Osteocyte (in vitro differentiated cells): ENCODE results near the gene GEMIN5. TPM values are rescaled to one million over a fixed set of nuclear protein-coding genes. Genes with fewer than 3 reads are reported as not detected.
"Not testable (repeated sequence)": the region's sequence is repeated elsewhere in the genome, so short reads cannot be mapped to it uniquely, and the experiment has no call there.

ENCODE experiments used
- DNase-seq: peaks from one replicate; pipeline ENCODE4 v3.0.0; 2021; ENCODE audit warnings: mixed read lengths; ENCODE audit not compliant: unreplicated experiment; ENCODE audit errors: extremely low spot score
- H3K27ac Mint-ChIP-seq: one replicate; pipeline ENCODE4 v1.8.0; 2021; ENCODE audit warnings: mild to moderate bottlenecking, mixed read lengths; ENCODE audit not compliant: unreplicated experiment
- H3K27me3 Mint-ChIP-seq: one replicate; pipeline ENCODE4 v1.8.0; 2021; ENCODE audit warnings: mixed read lengths; ENCODE audit not compliant: unreplicated experiment
- H3K36me3 Mint-ChIP-seq: one replicate; pipeline ENCODE4 v1.8.0; 2021; ENCODE audit warnings: mixed read lengths; ENCODE audit not compliant: unreplicated experiment
- H3K4me1 Mint-ChIP-seq: one replicate; pipeline ENCODE4 v1.8.0; 2021; ENCODE audit warnings: mixed read lengths; ENCODE audit not compliant: unreplicated experiment
- H3K4me3 Mint-ChIP-seq: one replicate; pipeline ENCODE4 v1.8.0; 2021; ENCODE audit warnings: mild to moderate bottlenecking, moderate library complexity, mixed read lengths; ENCODE audit not compliant: unreplicated experiment
- H3K9me3 Mint-ChIP-seq: one replicate; pipeline ENCODE4 v1.8.0; 2021; ENCODE audit warnings: mixed read lengths; ENCODE audit not compliant: unreplicated experiment
- total RNA-seq: library from RNA; stranded (reverse); gene quantifications from 2 replicates; pipeline ENCODE4 v1.2.1, GENCODE V29; 2021
- TF ChIP-seq, protein P1 (sequence below): fragments of 200-600 bp; sonication (generic); IDR thresholded peaks from 2 replicates; pipeline ENCODE4 v1.5.0; 2021; ENCODE audit warnings: antibody characterized with exemption, mild to moderate bottlenecking, moderate library complexity

GEMIN5 gene
- total RNA-seq, 1 donor from 2014 or later, result 17.6 TPM

DNA sequence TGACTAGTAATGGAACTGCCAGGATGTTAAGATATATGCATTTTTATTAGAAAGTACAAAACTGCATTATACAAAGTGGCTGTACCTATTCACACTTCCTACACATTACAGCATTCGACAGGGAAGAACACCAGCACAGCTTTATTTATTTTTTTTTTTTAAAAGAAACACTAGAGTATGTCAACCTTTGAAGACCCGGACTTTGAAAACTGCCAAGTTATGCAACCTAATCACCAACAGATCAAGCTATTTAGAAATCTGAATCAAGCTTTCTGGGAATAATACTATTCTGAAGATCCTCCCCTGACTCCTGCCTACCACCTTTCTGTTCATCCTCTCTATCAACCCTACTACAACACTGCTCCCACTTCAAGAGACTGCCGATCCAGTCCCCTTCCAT lies 4.5 kb downstream of the GEMIN5 start:
- H3K4me1 Mint-ChIP-seq, result peaks cover 17% of the 10 kb centered on the region
- peaks cover 28% of the 10 kb centered on the region for H3K36me3 Mint-ChIP-seq
- DNase-seq, result no peak
- TF ChIP-seq, protein P1, sequence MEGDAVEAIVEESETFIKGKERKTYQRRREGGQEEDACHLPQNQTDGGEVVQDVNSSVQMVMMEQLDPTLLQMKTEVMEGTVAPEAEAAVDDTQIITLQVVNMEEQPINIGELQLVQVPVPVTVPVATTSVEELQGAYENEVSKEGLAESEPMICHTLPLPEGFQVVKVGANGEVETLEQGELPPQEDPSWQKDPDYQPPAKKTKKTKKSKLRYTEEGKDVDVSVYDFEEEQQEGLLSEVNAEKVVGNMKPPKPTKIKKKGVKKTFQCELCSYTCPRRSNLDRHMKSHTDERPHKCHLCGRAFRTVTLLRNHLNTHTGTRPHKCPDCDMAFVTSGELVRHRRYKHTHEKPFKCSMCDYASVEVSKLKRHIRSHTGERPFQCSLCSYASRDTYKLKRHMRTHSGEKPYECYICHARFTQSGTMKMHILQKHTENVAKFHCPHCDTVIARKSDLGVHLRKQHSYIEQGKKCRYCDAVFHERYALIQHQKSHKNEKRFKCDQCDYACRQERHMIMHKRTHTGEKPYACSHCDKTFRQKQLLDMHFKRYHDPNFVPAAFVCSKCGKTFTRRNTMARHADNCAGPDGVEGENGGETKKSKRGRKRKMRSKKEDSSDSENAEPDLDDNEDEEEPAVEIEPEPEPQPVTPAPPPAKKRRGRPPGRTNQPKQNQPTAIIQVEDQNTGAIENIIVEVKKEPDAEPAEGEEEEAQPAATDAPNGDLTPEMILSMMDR, result no peak
- no peak overlapping the region for H3K4me3 Mint-ChIP-seq
- no peaks in the 10 kb centered on the region for H3K9me3 Mint-ChIP-seq
- H3K27ac Mint-ChIP-seq, result no peak overlapping the region
- H3K27me3 Mint-ChIP-seq, result no peaks in the 10 kb centered on the region

DNA sequence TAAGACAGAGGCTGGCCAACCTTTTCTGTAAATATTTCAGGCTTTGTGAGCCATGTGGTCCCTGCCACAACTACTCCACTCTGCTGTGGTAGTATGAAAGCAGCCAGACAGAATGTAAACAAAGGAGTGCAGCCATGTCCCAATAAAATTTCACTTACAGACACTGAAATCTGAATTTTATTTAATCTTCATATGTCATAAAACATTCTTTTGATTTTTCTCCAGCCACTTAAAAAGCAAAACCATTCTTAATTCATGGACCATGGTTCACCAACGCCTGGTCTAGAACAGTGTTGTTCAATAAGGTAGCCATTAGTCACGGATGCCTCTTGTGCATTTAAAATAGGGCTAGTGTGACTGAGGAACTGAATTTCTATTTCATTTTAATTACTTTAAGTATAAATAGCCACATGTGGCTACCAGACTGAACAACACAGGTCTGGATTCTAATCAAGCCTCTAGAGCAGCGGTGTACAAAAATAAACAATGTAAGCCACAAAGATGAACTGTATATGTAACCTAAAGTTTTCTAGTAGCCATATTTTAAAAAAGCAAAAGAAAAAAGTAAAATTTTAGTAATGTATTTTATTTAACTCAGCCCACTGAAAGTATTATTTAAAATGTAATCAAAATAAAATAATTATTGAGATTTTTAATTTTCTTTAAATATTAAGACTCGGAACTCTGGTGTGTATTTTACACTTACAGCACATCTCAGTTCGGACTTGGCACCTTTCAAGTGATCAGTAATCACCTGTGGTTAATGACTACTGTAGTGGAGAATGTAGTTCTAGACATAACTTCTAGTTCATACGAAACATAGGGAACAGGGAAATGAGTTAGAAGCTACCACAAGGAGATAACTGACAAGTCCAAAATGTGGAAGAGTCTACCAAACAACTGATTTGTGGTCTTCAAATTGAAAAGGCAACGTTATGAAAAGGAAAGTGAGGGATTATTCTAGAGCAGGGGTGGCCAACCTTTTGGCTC lies 14.3 kb downstream of the GEMIN5 start:
- Mint-ChIP-seq H3K36me3 (peaks cover 35% of the 10 kb centered on the region), H3K4me1 (no peaks in the 10 kb centered on the region)
- TF ChIP-seq, protein P1, result no peak

DNA sequence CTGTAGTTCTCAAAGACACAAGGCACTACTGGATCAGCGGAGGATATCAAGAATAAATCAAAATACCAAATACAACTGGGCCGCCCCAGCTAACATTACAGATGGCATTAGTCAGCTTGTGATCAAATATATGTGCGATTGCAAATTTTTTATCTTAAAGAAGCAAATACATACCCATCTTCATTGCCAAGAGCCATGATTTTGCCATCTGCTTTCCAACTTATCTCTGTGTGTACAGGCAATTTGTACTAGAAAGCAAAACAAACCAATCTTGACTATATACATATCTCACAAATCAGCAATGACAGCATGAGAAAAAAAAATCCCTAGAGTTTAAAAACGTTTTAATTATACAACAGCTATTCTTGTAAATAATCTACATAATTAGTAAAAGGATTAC lies 20.3 kb downstream of the GEMIN5 start:
- H3K27me3 Mint-ChIP-seq, result no peaks in the 10 kb centered on the region
- DNase-seq, result no peak
- H3K4me1 Mint-ChIP-seq, result no peaks in the 10 kb centered on the region
- H3K9me3 Mint-ChIP-seq, result no peaks in the 10 kb centered on the region
- peaks cover 18% of the 10 kb centered on the region for H3K36me3 Mint-ChIP-seq
- TF ChIP-seq, protein P1, result no peak
- no peak overlapping the region for H3K27ac Mint-ChIP-seq
- H3K4me3 Mint-ChIP-seq, result no peak overlapping the region

More for the DNA sequence above, 14.3 kb downstream of the GEMIN5 start:
- Mint-ChIP-seq H3K4me3 (no peak overlapping the region), H3K27ac (no peak overlapping the region), H3K27me3 (no peaks in the 10 kb centered on the region), H3K9me3 (no peaks in the 10 kb centered on the region)
- DNase-seq, result no peak

DNA sequence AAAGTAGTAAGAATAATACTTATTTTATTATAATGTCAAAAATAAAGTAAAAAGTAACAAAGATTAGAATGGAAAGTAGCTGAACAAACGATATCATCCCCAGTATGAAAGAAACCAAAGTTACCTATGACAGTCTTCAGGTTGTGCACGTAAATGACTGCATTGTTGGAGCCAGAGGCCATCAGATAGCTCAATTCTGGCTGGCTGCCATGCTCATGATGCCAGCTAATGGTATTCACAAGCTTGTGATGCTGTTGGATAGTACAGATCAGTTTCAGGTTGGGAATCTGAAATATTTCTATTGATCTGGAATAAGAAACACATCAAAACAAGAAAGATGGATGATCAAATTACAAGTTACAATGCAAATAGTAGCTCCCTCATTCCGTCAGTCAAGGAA lies 21.1 kb downstream of the GEMIN5 start:
- Mint-ChIP-seq H3K4me3 (no peak overlapping the region), H3K36me3 (peaks cover 27% of the 10 kb centered on the region), H3K4me1 (no peaks in the 10 kb centered on the region)

DNA sequence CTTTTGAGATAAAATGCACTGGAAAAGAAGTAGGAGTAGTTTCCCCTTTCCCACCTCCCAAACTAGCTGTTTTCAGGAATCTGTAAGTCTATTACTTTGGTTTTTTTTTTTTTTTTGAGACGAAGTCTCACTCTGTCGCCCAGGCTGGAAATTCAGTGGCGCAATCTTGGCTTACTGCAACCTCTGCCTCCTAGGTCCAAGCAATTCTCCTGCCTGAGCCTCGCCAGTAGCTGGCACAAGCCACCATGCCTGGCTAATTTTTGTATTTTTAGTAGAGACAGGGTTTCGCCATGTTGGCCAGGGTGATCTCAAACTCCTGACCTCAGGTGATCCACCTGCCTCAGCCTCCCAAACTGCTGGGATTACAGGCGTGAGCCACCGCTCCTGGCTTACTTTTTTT lies 32.4 kb downstream of the GEMIN5 start:
- not testable (repeated sequence) for H3K27ac Mint-ChIP-seq, H3K27me3 Mint-ChIP-seq, H3K4me3 Mint-ChIP-seq, H3K9me3 Mint-ChIP-seq, DNase-seq
- Mint-ChIP-seq H3K4me1 (peaks cover 28% of the 10 kb centered on the region), H3K36me3 (peaks cover 41% of the 10 kb centered on the region)

More for the DNA sequence above, 21.1 kb downstream of the GEMIN5 start:
- DNase-seq, result no peak
- TF ChIP-seq, protein P1, result no peak
- Mint-ChIP-seq H3K9me3 (no peaks in the 10 kb centered on the region), H3K27ac (no peak overlapping the region), H3K27me3 (no peaks in the 10 kb centered on the region)
